Neural cell (in vitro differentiated cells): ENCODE data around the gene GINS2. TPM values are rescaled to one million over a fixed set of nuclear protein-coding genes. Genes with fewer than 3 reads are reported as not detected.

Source experiments
- H2AFZ ChIP-seq: fragments of 200-600, 300-800 bp; sonication (generic), shearing (Covaris generic); 2 replicates; pipeline ENCODE4 v1.6.0; 2014; ENCODE audit warnings: low read depth, mild to moderate bottlenecking, antibody characterized with exemption, low read length, moderate library complexity
- H3F3A ChIP-seq: fragments of 200-600 bp; shearing (Covaris generic); 2 replicates; pipeline ENCODE4 v1.6.1; 2016; ENCODE audit warnings: mild to moderate bottlenecking, moderate library complexity, mixed read lengths, antibody characterized with exemption, low read length; ENCODE audit not compliant: insufficient read depth, poor library complexity, severe bottlenecking
- H3K27ac ChIP-seq: fragments of 200-600, 300-800 bp; sonication (generic), shearing (Covaris generic); 2 replicates; pipeline ENCODE4 v1.5.1; 2014; ENCODE audit warnings: mild to moderate bottlenecking, low read length, moderate library complexity
- H3K27me3 ChIP-seq: fragments of 300-800, 200-600 bp; sonication (generic), shearing (Covaris generic); 2 replicates; pipeline ENCODE4 v1.6.0; 2014; ENCODE audit warnings: mild to moderate bottlenecking, low read depth, low read length, moderate library complexity; ENCODE audit not compliant: insufficient read depth
- H3K36me3 ChIP-seq: fragments of 300-800, 200-600 bp; sonication (generic), shearing (Covaris generic); 2 replicates; pipeline ENCODE4 v1.5.1; 2014; ENCODE audit warnings: mild to moderate bottlenecking, antibody characterized with exemption, low read length, moderate library complexity; ENCODE audit not compliant: insufficient read depth
- H3K4me2 ChIP-seq: fragments of 300-800, 200-600 bp; sonication (generic), shearing (Covaris generic); 2 replicates; pipeline ENCODE4 v1.6.0; 2014; ENCODE audit warnings: mild to moderate bottlenecking, low read length
- H3K4me3 ChIP-seq: fragments of 300-800, 200-600 bp; sonication (generic), shearing (Covaris generic); 2 replicates; pipeline ENCODE4 v1.5.1; 2014; ENCODE audit warnings: mild to moderate bottlenecking, low read length, moderate library complexity
- H3K79me2 ChIP-seq: fragments of 200-600 bp; shearing (Covaris generic); replicated peaks from 2 replicates; pipeline ENCODE4 v1.6.0; 2014; ENCODE audit warnings: mild to moderate bottlenecking, low read length, moderate library complexity; ENCODE audit not compliant: insufficient read depth
- H3K9ac ChIP-seq: fragments of 300-800, 200-600 bp; sonication (generic), shearing (Covaris generic); 2 replicates; pipeline ENCODE4 v1.6.1; 2016; ENCODE audit warnings: mild to moderate bottlenecking, low read length, mixed read lengths
- H3K9me2 ChIP-seq: fragments of 200-600 bp; shearing (Covaris generic); 2 replicates; pipeline ENCODE4 v1.6.1; 2016; ENCODE audit warnings: mild to moderate bottlenecking, low read length, mixed read lengths; ENCODE audit not compliant: insufficient read depth
- H3K9me3 ChIP-seq: fragments of 200-600, 300-800 bp; sonication (generic), shearing (Covaris generic); 2 replicates; pipeline ENCODE4 v1.6.1; 2016; ENCODE audit warnings: mild to moderate bottlenecking, mixed run types, low read length, moderate library complexity, mixed read lengths
- H4K20me1 ChIP-seq: fragments of 200-600 bp; shearing (Covaris generic); 2 replicates; pipeline ENCODE4 v1.6.1; 2016; ENCODE audit warnings: mild to moderate bottlenecking, mixed run types; ENCODE audit not compliant: insufficient read depth
- CTCF ChIP-seq: fragments of 450-650 bp; IDR thresholded peaks from 2 replicates; pipeline ENCODE4 v1.5.1; 2014; ENCODE audit warnings: antibody characterized with exemption, mild to moderate bottlenecking, moderate library complexity; ENCODE audit not compliant: poor library complexity, severe bottlenecking
- EP300 ChIP-seq: fragments of 450-650 bp; conservative IDR thresholded peaks from 2 replicates; pipeline ENCODE4 v1.6.1; 2014; ENCODE audit warnings: antibody characterized with exemption, mild to moderate bottlenecking, moderate library complexity; ENCODE audit not compliant: poor library complexity, severe bottlenecking
- EZH2 ChIP-seq: fragments of 200-600, 300-800 bp; shearing (Covaris generic), sonication (generic); IDR thresholded peaks from 2 replicates; pipeline ENCODE4 v1.6.1; 2014; ENCODE audit warnings: antibody characterized with exemption, low read length, borderline replicate concordance, mild to moderate bottlenecking; ENCODE audit not compliant: insufficient read depth, poor library complexity, severe bottlenecking
- MXI1 ChIP-seq: fragments of 450-650 bp; conservative IDR thresholded peaks from 2 replicates; pipeline ENCODE4 v1.6.1; 2014; ENCODE audit warnings: antibody characterized with exemption, mild to moderate bottlenecking; ENCODE audit not compliant: poor library complexity, severe bottlenecking
- POLR2AphosphoS5 ChIP-seq: IDR thresholded peaks from 2 replicates; pipeline ENCODE4 v1.6.1; 2012
- RAD21 ChIP-seq: fragments of 450-650 bp; conservative IDR thresholded peaks from 2 replicates; pipeline ENCODE4 v1.6.1; 2014; ENCODE audit warnings: antibody characterized with exemption, mild to moderate bottlenecking, moderate library complexity
- REST ChIP-seq: IDR thresholded peaks from 2 replicates; pipeline ENCODE4 v1.6.1; 2012; ENCODE audit warnings: borderline replicate concordance
- SMC3 ChIP-seq: fragments of 450-650 bp; conservative IDR thresholded peaks from 2 replicates; pipeline ENCODE4 v1.6.1; 2014; ENCODE audit warnings: antibody characterized with exemption, mild to moderate bottlenecking, moderate library complexity; ENCODE audit not compliant: poor library complexity
- TAF1 ChIP-seq: IDR thresholded peaks from 2 replicates; pipeline ENCODE4 v1.6.1; 2012; ENCODE audit warnings: low read depth
- polyA plus RNA-seq: library from polyadenylated mRNA; depleted of rRNA; stranded (reverse); fragments of >200 nt; gene quantifications from 2 replicates; pipeline ENCODE4 v1.2.3, GENCODE V29; 2014

The GINS2 gene
- polyA plus RNA-seq, 1 donor from 2014 or later, result 9.2 TPM

- Histone ChIP-seq H3K9me3 (no peaks in the 10 kb centered on the region), H3K36me3 (no peaks in the 10 kb centered on the region), H3F3A (no peaks in the 10 kb centered on the region), H2AFZ (no peak overlapping the region), H3K4me2 (no peak overlapping the region), H3K27me3 (no peaks in the 10 kb centered on the region), H4K20me1 (no peaks in the 10 kb centered on the region), H3K79me2 (no peaks in the 10 kb centered on the region), H3K27ac (no peak overlapping the region), H3K9me2 (no peaks in the 10 kb centered on the region), H3K9ac (no peak overlapping the region), H3K4me3 (no peak overlapping the region)
- TF ChIP-seq REST (no peak), POLR2AphosphoS5 (no peak), RAD21 (no peak), EZH2 (no peak), MXI1 (no peak), EP300 (no peak), TAF1 (no peak), CTCF (no peak), SMC3 (no peak)
Observed at GRCh38 chr16:85698459-85698891, 9.7 kb upstream of the GINS2 start.

- no peak for TF ChIP-seq CTCF
- no peak for TF ChIP-seq RAD21
- no peak for TF ChIP-seq EZH2
- no peak for TF ChIP-seq EP300
- no peak for TF ChIP-seq TAF1
- TF ChIP-seq SMC3, result no peak
Observed at GRCh38 chr16:85697431-85697830, 8.7 kb upstream of the GINS2 start.

More at GRCh38 chr16:85697431-85697830, 8.7 kb upstream of the GINS2 start:
- no peak overlapping the region for H3K4me3 ChIP-seq
- H3K9ac ChIP-seq, result no peak overlapping the region
- H3K27me3 ChIP-seq, result no peaks in the 10 kb centered on the region
- no peak overlapping the region for H3K4me2 ChIP-seq
- no peaks in the 10 kb centered on the region for H3F3A ChIP-seq
- no peak overlapping the region for H2AFZ ChIP-seq
- no peaks in the 10 kb centered on the region for H3K36me3 ChIP-seq
- no peaks in the 10 kb centered on the region for H3K9me2 ChIP-seq
- no peaks in the 10 kb centered on the region for H3K9me3 ChIP-seq
- H4K20me1 ChIP-seq, result no peaks in the 10 kb centered on the region
- no peaks in the 10 kb centered on the region for H3K79me2 ChIP-seq
- no peak overlapping the region for H3K27ac ChIP-seq
